Adrenal gland (tissue), 12 donors: ENCODE data around the gene CDH4. TPM values are rescaled to one million over a fixed set of nuclear protein-coding genes. Genes with fewer than 3 reads are reported as not detected.

Experiments used
- DNase-seq, 7 donors: peaks; one replicate each; pipeline ENCODE4 v3.0.0-alpha.2; 2019 to 2020
- H3K27ac ChIP-seq, 5 donors: fragments of 200-600 bp; sonication (generic) in 4 of 5; 1 replicate in 3 of 5; 2 replicates in 2 of 5; pipeline versions ENCODE4 v1.5.1 to v1.8.0; 2016 to 2020; ENCODE audit warnings: mild to moderate bottlenecking in 1 of 5
- H3K27me3 ChIP-seq: fragments of 200-600 bp; 2 replicates; pipeline ENCODE4 v1.8.0; 2021
- H3K36me3 ChIP-seq, 2 donors: fragments of 200-600 bp; replicated peaks in 1 of 2; 1 replicate in 1 of 2; 2 replicates in 1 of 2; pipeline versions ENCODE4 v1.5.1 to v1.8.0; 2018 to 2022
- H3K4me1 ChIP-seq, 2 donors: fragments of 200-600 bp; replicated peaks in 1 of 2; 1 replicate in 1 of 2; 2 replicates in 1 of 2; pipeline versions ENCODE4 v1.5.1 to v1.8.0; 2018 to 2021
- H3K4me3 ChIP-seq, 4 donors: fragments of 200-600 bp; sonication (generic) in 3 of 4; one replicate each; pipeline ENCODE4 v1.5.1; 2016 to 2018
- H3K9me3 ChIP-seq, 3 donors: fragments of 200-600 bp; sonication (generic) in 1 of 3; replicated peaks in 1 of 3; 1 replicate in 2 of 3; 2 replicates in 1 of 3; pipeline versions ENCODE4 v1.5.1 to v1.8.0; 2016 to 2021
- POLR2A ChIP-seq, 2 donors: fragments of 450-650 bp; IDR thresholded peaks; one replicate each; pipeline ENCODE4 v1.6.1; 2017; ENCODE audit warnings: antibody characterized with exemption in 2 of 2, mild to moderate bottlenecking in 2 of 2, moderate library complexity in 1 of 2
- WGBS, 4 donors: extraction: QIAGEN DNeasy Blood & Tissue Kit in 2 of 4; methylation state at CpG; one replicate each; pipeline versions ENCODE4 v1.1.5 to v1.1.7; 2013 to 2017; 5-methylcytosine and 5-hydroxymethylcytosine counted together
- intact Hi-C, 2 donors: fragments of 100-400 bp; cut with DNase I; formaldehyde crosslinking; loops; one replicate each; pipeline versions ENCODE4 v1.14.1 to v1.15.0; 2022 to 2023
- polyA plus RNA-seq, 3 donors: library from polyadenylated mRNA; stranded (reverse); fragments of 200-250 nt in 2 of 3; fragments of 350-450 nt in 1 of 3; fragmentation: Illumina TruSeq in 1 of 3; extraction: RNeasy Lipid Tissue Mini Kit (QIAGEN cat#74804) in 1 of 3; gene quantifications; one replicate each; pipeline ENCODE4 v1.2.3, GENCODE V29; 2013 to 2014
- total RNA-seq, 9 donors: library from RNA; depleted of rRNA in 4 of 9; stranded (reverse); fragments of >200 nt in 4 of 9; fragments of 120-200 nt in 1 of 9; fragmentation: NEBNext Ultra II Directional in 1 of 9; extraction: Animal tissue kit (Norgen Biotek cat#: 25700) in 1 of 9; gene quantifications; one replicate each; pipeline versions ENCODE4 v1.1.0 to v1.2.4, GENCODE V29; 2013 to 2023
- TF ChIP-seq, protein P1 (sequence below), 6 experiments: fragments of 450-650 bp in 4 of 6; fragments of 200-600 bp in 2 of 6; sonication (generic) in 1 of 6; IDR thresholded peaks; 1 replicate in 5 of 6; 2 replicates in 1 of 6; pipeline versions ENCODE4 v1.5.1 to v1.8.0; 2016 to 2021; ENCODE audit warnings: antibody characterized with exemption in 6 of 6, mild to moderate bottlenecking in 2 of 6, moderate library complexity in 1 of 6
- donor health status: healthy with polysubstance abuse.
- donor health status: Bipolar disorder and iron deficiency.
- donor health status: DM: yes; HTN: yes; CAD: no.
- donor health status: DM: no; HTN: no; CAD: no.
- donor health status: DM: no; HTN: no; CAD: no.
- donor health status: DM: yes; HTN: yes; CAD: no.

Gene CDH4
- total and polyA plus RNA-seq, 12 donors = 0.08 to 0.53 (median 0.20) TPM; not detected in 3

DNA sequence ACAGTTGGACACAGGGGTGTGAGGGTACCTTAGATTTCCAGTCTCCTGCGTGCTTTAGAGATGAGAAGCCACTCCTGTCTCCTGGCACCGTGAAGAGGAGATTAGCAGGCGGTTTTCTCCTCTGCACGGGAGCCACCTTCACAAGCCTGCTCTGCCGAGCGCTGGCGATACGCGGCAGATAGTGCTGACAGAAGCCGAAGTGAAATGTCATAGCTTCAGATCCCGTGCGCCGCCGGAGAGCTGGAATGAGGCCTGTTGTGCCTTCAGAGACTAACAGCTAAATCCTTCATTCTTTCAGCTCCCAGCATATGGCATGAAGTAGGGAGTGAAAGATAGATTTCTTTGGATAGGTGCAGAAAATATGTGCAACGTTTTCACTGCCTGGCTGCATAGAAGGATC lies 442.6 kb downstream of the CDH4 start:
- no peak overlapping the region for H3K4me3 ChIP-seq
- no peak for DNase-seq
- TF ChIP-seq POLR2A (IDR thresholded peaks at IDR 0.05) = no peak
- TF ChIP-seq, protein P1, sequence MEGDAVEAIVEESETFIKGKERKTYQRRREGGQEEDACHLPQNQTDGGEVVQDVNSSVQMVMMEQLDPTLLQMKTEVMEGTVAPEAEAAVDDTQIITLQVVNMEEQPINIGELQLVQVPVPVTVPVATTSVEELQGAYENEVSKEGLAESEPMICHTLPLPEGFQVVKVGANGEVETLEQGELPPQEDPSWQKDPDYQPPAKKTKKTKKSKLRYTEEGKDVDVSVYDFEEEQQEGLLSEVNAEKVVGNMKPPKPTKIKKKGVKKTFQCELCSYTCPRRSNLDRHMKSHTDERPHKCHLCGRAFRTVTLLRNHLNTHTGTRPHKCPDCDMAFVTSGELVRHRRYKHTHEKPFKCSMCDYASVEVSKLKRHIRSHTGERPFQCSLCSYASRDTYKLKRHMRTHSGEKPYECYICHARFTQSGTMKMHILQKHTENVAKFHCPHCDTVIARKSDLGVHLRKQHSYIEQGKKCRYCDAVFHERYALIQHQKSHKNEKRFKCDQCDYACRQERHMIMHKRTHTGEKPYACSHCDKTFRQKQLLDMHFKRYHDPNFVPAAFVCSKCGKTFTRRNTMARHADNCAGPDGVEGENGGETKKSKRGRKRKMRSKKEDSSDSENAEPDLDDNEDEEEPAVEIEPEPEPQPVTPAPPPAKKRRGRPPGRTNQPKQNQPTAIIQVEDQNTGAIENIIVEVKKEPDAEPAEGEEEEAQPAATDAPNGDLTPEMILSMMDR (IDR thresholded peaks at IDR 0.05) = no peak
- H3K4me1 ChIP-seq = no peaks in the 10 kb centered on the region
- no peaks in the 10 kb centered on the region for H3K27me3 ChIP-seq
- no peak overlapping the region for H3K27ac ChIP-seq
- H3K36me3 ChIP-seq = no peaks in the 10 kb centered on the region
- 38 to 68% (median 59%) methylated on average over 11 to 15 of the region's 15 CpGs for WGBS, 4 donors
- intact Hi-C loops = no loop called here
- no peaks in the 10 kb centered on the region for H3K9me3 ChIP-seq

DNA sequence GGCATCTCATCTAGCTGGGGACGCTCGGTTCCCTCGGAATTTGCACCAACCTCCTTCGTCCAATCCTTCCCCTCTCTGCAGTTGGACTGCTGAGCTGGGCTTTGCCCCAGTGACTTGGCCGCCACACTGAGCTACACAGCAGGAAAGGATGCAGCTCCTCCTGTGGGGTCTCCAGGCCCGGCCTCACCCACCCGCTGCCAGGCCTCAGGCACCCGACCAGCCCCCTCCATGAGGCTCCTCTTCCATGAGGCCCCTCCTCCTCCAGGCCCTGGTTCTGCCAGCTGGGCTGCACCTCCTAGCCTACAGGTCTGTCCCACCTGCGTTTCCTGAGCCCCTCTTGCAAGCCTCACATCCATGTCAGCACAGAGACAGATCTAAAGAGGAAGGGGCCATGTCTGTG lies 443.7 kb downstream of the CDH4 start:
- Histone ChIP-seq H3K9me3 (no peaks in the 10 kb centered on the region), H3K27ac (no peak overlapping the region), H3K4me3 (no peak overlapping the region), H3K36me3 (no peaks in the 10 kb centered on the region), H3K27me3 (no peaks in the 10 kb centered on the region), H3K4me1 (no peaks in the 10 kb centered on the region)
- DNase-seq = no peak
- no peak for TF ChIP-seq POLR2A (IDR thresholded peaks at IDR 0.05)
- TF ChIP-seq, protein P1 (IDR thresholded peaks at IDR 0.05) = no peak
- intact Hi-C loops = no loop called here
- 77 to 90% (median 83%) methylated on average over 6 to 9 of the region's 9 CpGs for WGBS, 4 donors

DNA sequence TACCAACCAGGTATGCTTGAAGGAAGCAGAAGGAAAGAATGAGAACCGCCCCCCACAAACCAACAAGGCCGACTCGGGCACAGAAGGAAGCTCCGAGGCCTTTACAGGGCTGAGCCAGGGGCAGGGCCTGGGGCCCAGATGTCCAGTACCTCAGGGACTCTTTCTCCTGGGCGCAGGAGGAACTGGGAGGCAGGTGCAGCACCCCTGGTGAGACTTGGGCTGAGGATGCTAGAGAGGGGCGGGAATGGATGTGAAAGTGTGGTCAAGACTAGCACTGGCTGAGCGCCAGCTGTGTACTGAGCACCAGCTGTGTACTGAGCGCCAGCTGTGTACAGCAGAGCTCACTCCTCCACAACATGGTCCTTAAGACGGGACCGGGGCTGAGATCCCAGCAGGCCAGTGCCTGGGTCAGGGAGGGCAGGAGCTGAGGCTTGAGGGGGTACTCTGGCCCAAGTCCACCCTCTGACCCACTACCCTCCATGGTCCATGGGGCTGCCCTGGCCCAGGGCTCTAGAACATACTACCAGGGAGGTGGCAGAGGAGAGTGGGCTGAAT lies 444.2 kb downstream of the CDH4 start:
- H3K4me1 ChIP-seq = no peaks in the 10 kb centered on the region
- no peak overlapping the region for H3K27ac ChIP-seq
- WGBS, 4 donors = 68 to 84% (median 80%) methylated on average over 6 to 10 of the region's 10 CpGs
- H3K27me3 ChIP-seq = no peaks in the 10 kb centered on the region
- H3K9me3 ChIP-seq = no peaks in the 10 kb centered on the region
- no peaks in the 10 kb centered on the region for H3K36me3 ChIP-seq
- DNase-seq = no peak
- no peak for TF ChIP-seq POLR2A (IDR thresholded peaks at IDR 0.05)
- TF ChIP-seq, protein P1 (IDR thresholded peaks at IDR 0.05) = no peak
- H3K4me3 ChIP-seq = no peak overlapping the region
- intact Hi-C loops = no loop called here

DNA sequence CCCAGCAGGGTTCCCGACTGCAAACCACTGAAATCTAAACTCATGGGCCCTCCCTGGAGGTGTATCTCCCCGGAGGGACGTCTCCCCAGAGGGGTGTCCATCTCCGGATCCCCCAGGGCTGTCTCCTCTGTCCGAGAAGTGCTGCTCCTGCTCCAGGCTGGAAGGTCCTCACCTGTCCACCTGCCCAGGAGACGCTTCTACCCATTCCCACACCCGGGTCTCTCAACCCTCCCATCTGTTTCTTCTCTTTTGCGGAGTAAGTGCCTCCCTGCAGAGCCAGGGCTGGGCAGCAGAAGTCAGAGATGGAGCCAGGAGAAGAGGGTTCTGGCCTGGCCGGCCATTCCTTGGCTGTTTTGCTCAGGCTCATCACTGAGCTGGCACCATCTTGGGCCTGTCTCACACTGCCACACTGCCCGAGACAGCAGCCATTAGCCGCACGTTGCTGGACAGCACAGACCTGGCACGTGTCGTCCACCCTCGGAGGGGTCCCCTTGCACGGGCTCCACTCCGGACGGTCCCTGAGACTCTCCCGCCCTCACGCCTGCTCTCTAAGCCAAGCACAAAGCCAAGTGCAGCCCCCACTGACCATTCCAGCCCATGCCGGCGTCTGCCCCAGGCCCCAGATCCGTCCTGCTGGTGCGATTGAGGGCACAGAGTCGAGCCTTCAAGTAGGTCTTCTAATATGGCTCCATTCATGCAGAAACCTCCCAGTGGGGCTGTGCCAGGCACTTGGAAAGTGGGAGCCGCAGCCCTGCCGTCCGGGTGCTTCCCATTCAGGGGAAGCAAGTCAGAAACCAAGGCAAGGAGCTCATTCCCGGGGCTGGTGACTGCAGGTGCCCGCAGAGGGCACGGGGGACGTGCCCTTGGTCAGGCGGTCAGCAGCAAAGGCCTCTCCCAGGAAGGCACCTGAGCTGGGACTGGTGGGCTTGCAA lies 445.9 kb downstream of the CDH4 start:
- Histone ChIP-seq H3K4me3 (no peak overlapping the region), H3K27me3 (no peaks in the 10 kb centered on the region), H3K4me1 (no peaks in the 10 kb centered on the region), H3K36me3 (no peaks in the 10 kb centered on the region), H3K27ac (no peak overlapping the region), H3K9me3 (no peaks in the 10 kb centered on the region)
- TF ChIP-seq, protein P1 (IDR thresholded peaks at IDR 0.05) = no peak
- no peak for TF ChIP-seq POLR2A (IDR thresholded peaks at IDR 0.05)
- intact Hi-C loops = no loop called here
- WGBS, 4 donors = 80 to 89% (median 87%) methylated on average over 20 to 33 of the region's 33 CpGs
- DNase-seq = no peak
